ENCODE data around the gene VASP.

GRCh38 chr19:45485305-45486077 lies 21.8 kb upstream of the VASP start:
- no peak for TF ChIP-seq POLR2A (IDR thresholded peaks at IDR 0.05; ENCODE audit: low read length)
- TF ChIP-seq GATA1 (IDR thresholded peaks at IDR 0.05; ENCODE audit: low read depth, low read length): no peak
